Calu3 (cell line): Measurements from ENCODE around the gene MYO3B. TPM values are rescaled to one million over a fixed set of nuclear protein-coding genes. Genes with fewer than 3 reads are reported as not detected.

Experiments used
- BruUV-seq: library from RNA; stranded (reverse); fragments of 400-500 nt; replicated peaks from 2 replicates; lab custom pipeline; 2021; lab: Mats Ljungman, UMichigan
- CTCF ChIA-PET: fragments of 300-600 bp; sonication (Branson Sonifier 250); formaldehyde crosslinking; loops from one replicate; lab custom pipeline; 2022; ENCODE audit warnings: antibody characterized with exemption; lab: Charles Lee
- DNase-seq: peaks from one replicate; pipeline ENCODE4 v3.0.0; 2022
- H3K27ac Mint-ChIP-seq: one replicate; pipeline ENCODE4 v1.8.0; 2022; ENCODE audit warnings: mixed read lengths; ENCODE audit not compliant: unreplicated experiment
- H3K27me3 Mint-ChIP-seq: one replicate; pipeline ENCODE4 v1.8.0; 2022; ENCODE audit warnings: mixed read lengths; ENCODE audit not compliant: unreplicated experiment
- H3K36me3 Mint-ChIP-seq: one replicate; pipeline ENCODE4 v1.8.0; 2022; ENCODE audit warnings: mild to moderate bottlenecking, moderate library complexity, mixed read lengths; ENCODE audit not compliant: insufficient read depth, unreplicated experiment
- H3K4me1 Mint-ChIP-seq: one replicate; pipeline ENCODE4 v1.8.0; 2022; ENCODE audit warnings: mild to moderate bottlenecking, low read depth, mixed read lengths; ENCODE audit not compliant: unreplicated experiment
- H3K4me3 Mint-ChIP-seq: one replicate; pipeline ENCODE4 v1.8.0; 2022; ENCODE audit warnings: mild to moderate bottlenecking, low read depth, moderate library complexity, mixed read lengths; ENCODE audit not compliant: unreplicated experiment
- H3K9me3 Mint-ChIP-seq: one replicate; pipeline ENCODE4 v1.8.0; 2022; ENCODE audit warnings: low read depth, mixed read lengths; ENCODE audit not compliant: unreplicated experiment
- CTCF ChIP-seq: fragments of 200-600 bp; IDR thresholded peaks from one replicate; pipeline ENCODE4 v1.8.0; 2022; ENCODE audit warnings: antibody characterized with exemption; ENCODE audit not compliant: unreplicated experiment
- intact Hi-C: fragments of 100-400 bp; cut with micrococcal nuclease; formaldehyde crosslinking; loops from one replicate; pipeline ENCODE4 v1.10.0; 2022; ENCODE audit not compliant: unreplicated experiment
- total RNA-seq: library from RNA; stranded (reverse); gene quantifications from 2 replicates; pipeline ENCODE4 v1.2.3, GENCODE V29; 2022

The MYO3B gene
- total RNA-seq, 1 experiment from 2014 or later, result 5.0 TPM

GRCh38 chr2:170455617-170456426 is 277.9 kb downstream of the MYO3B start:
- Mint-ChIP-seq H3K27me3 (no peaks in the 10 kb centered on the region), H3K4me3 (peak overlapping the region; percentile 60)

GRCh38 chr2:170456914-170457313 is 279.0 kb downstream of the MYO3B start:
- Mint-ChIP-seq H3K9me3 (no peaks in the 10 kb centered on the region), H3K27ac (peak overlapping the region; percentile 27), H3K4me3 (no peak overlapping the region), H3K27me3 (no peaks in the 10 kb centered on the region), H3K36me3 (no peaks in the 10 kb centered on the region), H3K4me1 (peaks cover 42% of the 10 kb centered on the region)
- no peak for TF ChIP-seq CTCF
- CTCF ChIA-PET, result interaction anchor here (1.1 kb wide), 1 partner anchor 15 kb away, joined by 3 read pairs; no protein-coding TSS in a partner anchor
- intact Hi-C loops, result no loop called here
- no TSS peak for BruUV-seq
- no peak for DNase-seq

More at GRCh38 chr2:170455617-170456426, 277.9 kb downstream of the MYO3B start:
- H3K9me3 Mint-ChIP-seq, result no peaks in the 10 kb centered on the region
- DNase-seq, result peak; percentile 19
- no peaks in the 10 kb centered on the region for H3K36me3 Mint-ChIP-seq
- CTCF ChIA-PET, result interaction anchor here (1.6 kb wide), 1 partner anchor 283 kb away, joined by 4 read pairs; no protein-coding TSS in a partner anchor
- H3K4me1 Mint-ChIP-seq, result peaks cover 42% of the 10 kb centered on the region
- peak overlapping the region; percentile 84 for H3K27ac Mint-ChIP-seq
- BruUV-seq, result no TSS peak
- TF ChIP-seq CTCF, result no peak
- intact Hi-C loops, result no loop called here

GRCh38 chr2:170457742-170458141 is 279.8 kb downstream of the MYO3B start:
- CTCF ChIA-PET, result interaction anchor here (1.1 kb wide), 1 partner anchor 16 kb away, joined by 3 read pairs; no protein-coding TSS in a partner anchor
- Mint-ChIP-seq H3K27ac (no peak overlapping the region), H3K9me3 (no peaks in the 10 kb centered on the region), H3K36me3 (no peaks in the 10 kb centered on the region), H3K4me1 (peaks cover 50% of the 10 kb centered on the region), H3K27me3 (no peaks in the 10 kb centered on the region), H3K4me3 (no peak overlapping the region)
- TF ChIP-seq CTCF, result no peak
- no peak for DNase-seq
- BruUV-seq, result no TSS peak
- intact Hi-C loops, result no loop called here

- CTCF ChIA-PET, result no interaction called here
- BruUV-seq, result no TSS peak
These were observed 283.9 kb downstream of the MYO3B start for GRCh38 chr2:170461889-170462288.

More at GRCh38 chr2:170461889-170462288, 283.9 kb downstream of the MYO3B start:
- Mint-ChIP-seq H3K27me3 (no peaks in the 10 kb centered on the region), H3K4me3 (no peak overlapping the region), H3K36me3 (no peaks in the 10 kb centered on the region), H3K9me3 (no peaks in the 10 kb centered on the region), H3K4me1 (peaks cover 24% of the 10 kb centered on the region), H3K27ac (no peak overlapping the region)
- intact Hi-C loops, result loop anchor here (10.0 kb wide), 1 partner anchor 353 kb away; the partner anchor contains the start of gene GAD1
- no peak for TF ChIP-seq CTCF
- DNase-seq, result no peak
